ENCODE results near the gene DNAH1.

Gene DNAH1

DNA sequence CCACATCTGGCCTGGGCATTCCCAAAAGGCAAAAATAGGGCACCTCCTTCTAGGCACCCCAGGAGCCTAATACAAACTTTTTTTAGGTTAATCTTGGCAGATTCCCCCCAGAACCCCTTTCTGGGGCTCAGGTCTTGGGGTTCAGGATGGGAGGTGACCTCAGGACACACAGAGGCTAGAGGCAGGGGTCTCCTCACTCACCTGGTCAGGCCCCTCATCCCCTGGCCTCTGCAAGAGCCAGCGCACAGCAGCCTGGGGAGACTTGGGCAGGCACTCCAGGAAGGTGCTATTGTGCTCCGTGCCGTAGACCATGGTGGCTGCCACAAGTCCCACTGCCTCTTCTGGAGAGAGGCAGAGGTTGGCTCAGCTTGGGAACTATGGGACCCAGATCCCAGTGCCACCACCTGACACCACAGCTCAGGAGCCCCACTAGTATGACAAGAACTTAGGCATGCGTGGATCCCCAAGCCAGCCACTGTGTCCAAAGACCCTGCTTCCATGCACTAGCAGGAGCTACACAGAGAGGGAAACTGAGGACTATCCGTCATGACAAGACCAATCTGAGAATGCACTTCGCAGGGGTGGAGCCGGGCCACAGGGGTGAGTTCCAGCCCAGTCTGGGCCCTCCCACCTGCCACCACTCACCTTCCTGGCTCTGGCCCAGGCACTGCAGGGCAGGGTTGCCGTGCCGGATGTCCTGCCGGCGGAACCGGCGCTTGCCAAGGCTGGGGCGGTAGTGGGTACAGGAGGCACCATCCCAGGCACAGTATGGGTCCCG is 121.4 kb downstream of the DNAH1 start:
- no peaks in the 10 kb centered on the region for H3K36me3 ChIP-seq (ENCODE audit: control insufficient read depth, insufficient read depth, low read length)
- no peak overlapping the region for H3K27ac ChIP-seq (ENCODE audit: low read depth, low read length)
- H3K4me1 ChIP-seq (ENCODE audit: control insufficient read depth, insufficient read depth, low read length): no peaks in the 10 kb centered on the region
- H3K27me3 ChIP-seq (ENCODE audit: control insufficient read depth, insufficient read depth, low read length): no peaks in the 10 kb centered on the region
- no peak overlapping the region for H3K9ac ChIP-seq (ENCODE audit: low read length)
- no peak overlapping the region for H3K4me3 ChIP-seq (ENCODE audit: low read length)

DNA sequence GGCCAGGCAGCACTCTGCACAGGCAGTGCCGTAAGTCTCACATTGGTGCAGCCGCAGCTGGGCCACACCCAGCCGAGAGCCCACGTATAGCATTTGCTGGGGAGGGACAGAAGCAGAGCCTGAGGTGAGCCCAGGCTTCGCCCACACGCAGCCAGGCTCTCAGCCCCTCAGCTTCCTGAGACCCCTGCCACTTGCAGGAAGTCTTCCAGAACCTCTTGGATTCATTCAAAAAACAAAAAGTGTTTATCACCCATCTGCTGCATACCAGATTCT is 121.9 kb downstream of the DNAH1 start:
- H3K27ac ChIP-seq (ENCODE audit: low read depth, low read length): no peak overlapping the region
- no peak overlapping the region for H3K9ac ChIP-seq (ENCODE audit: low read length)
- H3K27me3 ChIP-seq (ENCODE audit: control insufficient read depth, insufficient read depth, low read length): no peaks in the 10 kb centered on the region
- H3K4me1 ChIP-seq (ENCODE audit: control insufficient read depth, insufficient read depth, low read length): no peaks in the 10 kb centered on the region
- H3K36me3 ChIP-seq (ENCODE audit: control insufficient read depth, insufficient read depth, low read length): no peaks in the 10 kb centered on the region
- H3K4me3 ChIP-seq (ENCODE audit: low read length): no peak overlapping the region

DNA sequence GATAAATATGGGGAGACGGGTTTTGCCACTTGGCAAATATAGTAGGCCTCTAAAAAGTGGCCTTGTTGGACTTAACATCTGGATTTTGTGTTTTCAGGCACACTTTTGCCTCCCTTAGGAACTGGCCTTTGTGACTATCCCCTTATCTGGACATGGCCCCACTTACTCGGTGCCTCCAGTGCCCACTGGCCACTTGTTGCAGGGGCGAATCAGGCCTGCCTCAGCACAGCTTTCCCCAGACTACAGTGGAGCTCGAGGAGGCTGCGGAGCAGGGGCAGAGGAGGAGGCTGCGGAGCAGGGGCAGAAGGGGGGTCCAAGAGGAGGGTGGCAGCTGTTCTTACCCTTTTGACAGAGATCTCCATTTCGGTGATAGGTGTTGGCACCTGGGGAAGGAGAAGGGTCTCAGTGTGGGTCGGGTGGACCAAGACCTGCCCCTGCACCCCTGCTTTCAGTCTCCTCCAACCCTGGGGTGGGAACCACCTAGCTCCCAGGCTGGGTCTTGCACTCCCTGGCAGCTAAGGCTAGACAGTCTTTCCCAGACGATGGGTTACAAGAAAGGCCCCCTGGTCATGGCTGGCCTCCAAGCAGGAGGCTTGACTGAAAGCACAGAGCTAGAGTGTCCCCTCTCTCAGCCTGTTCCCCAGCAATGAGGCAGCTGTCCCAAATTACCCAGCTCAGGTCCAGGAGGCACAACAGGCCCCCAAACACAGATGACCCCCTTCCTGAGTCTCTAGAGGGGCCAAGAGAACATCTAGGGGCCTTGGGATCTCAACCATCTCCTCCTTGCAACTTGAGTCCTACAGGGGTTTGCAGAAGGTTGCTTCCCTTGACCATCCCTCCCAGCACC is 122.7 kb downstream of the DNAH1 start:
- H3K4me1 ChIP-seq (ENCODE audit: control insufficient read depth, insufficient read depth, low read length): no peaks in the 10 kb centered on the region
- H3K27me3 ChIP-seq (ENCODE audit: control insufficient read depth, insufficient read depth, low read length): no peaks in the 10 kb centered on the region
- H3K27ac ChIP-seq (ENCODE audit: low read depth, low read length): no peak overlapping the region
- no peak overlapping the region for H3K9ac ChIP-seq (ENCODE audit: low read length)
- H3K36me3 ChIP-seq (ENCODE audit: control insufficient read depth, insufficient read depth, low read length): no peaks in the 10 kb centered on the region
- H3K4me3 ChIP-seq (ENCODE audit: low read length): no peak overlapping the region

DNA sequence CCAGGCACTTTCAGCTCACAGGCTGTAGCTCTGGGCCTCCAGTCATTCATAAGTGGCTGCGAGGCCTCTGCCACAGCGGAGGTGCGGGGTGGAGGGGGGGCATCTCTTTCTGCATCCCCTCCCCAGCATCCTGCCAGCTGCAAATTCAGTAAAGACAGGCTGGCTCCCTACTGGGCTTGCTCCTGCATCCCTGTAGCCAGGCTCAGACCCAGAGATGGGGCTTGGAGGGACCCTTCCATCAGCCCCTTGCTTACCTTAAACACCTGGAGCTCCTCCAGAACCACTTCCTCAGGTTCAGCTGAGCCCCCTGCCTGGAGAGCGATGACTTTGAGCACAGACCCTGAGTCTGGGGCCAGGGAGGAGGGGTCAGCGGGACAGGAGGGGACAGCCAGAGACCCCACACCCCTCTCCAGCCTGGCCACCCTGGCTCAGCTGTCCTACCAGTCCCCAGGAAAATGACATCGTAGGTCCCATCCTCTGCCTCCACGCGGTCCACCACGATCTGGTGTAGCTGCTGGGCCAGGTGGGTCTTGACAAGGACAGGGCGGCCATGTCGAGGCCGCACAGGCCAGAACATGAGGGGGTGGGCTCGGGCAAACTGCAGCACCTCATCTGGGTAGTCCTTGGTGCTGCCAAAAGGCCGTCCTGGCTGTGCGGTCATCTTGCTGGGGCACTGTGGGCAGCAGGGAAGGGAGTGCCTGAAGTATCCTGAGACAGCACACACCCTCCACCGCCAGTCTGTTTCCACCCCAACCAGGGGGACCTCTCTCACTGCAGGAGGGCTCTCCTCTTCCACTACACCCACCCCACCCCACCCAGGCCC is 123.5 kb downstream of the DNAH1 start:
- no peak overlapping the region for H3K4me3 ChIP-seq (ENCODE audit: low read length)
- H3K36me3 ChIP-seq (ENCODE audit: control insufficient read depth, insufficient read depth, low read length): no peaks in the 10 kb centered on the region
- H3K27ac ChIP-seq (ENCODE audit: low read depth, low read length): no peak overlapping the region
- no peaks in the 10 kb centered on the region for H3K4me1 ChIP-seq (ENCODE audit: control insufficient read depth, insufficient read depth, low read length)
- no peaks in the 10 kb centered on the region for H3K27me3 ChIP-seq (ENCODE audit: control insufficient read depth, insufficient read depth, low read length)
- no peak overlapping the region for H3K9ac ChIP-seq (ENCODE audit: low read length)

DNA sequence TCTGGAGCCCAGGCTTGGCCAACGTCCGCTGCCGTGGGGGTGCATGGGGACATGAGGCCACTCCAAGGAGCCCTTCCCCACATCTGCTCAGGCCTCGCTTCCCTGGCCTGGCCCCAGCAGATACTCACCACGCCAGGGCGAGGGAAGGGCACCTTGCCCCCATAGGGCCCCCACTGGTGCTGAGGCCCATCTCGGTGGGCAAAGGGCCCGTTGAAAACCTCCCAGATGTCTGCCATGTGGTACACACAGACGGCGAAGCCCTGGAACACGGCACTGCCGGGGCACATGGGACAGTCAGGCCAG is 124.1 kb downstream of the DNAH1 start:
- Histone ChIP-seq H3K36me3 (ENCODE audit: control insufficient read depth, insufficient read depth, low read length) (no peaks in the 10 kb centered on the region), H3K4me1 (ENCODE audit: control insufficient read depth, insufficient read depth, low read length) (no peaks in the 10 kb centered on the region), H3K4me3 (ENCODE audit: low read length) (no peak overlapping the region), H3K27ac (ENCODE audit: low read depth, low read length) (no peak overlapping the region), H3K9ac (ENCODE audit: low read length) (no peak overlapping the region), H3K27me3 (ENCODE audit: control insufficient read depth, insufficient read depth, low read length) (no peaks in the 10 kb centered on the region)

DNA sequence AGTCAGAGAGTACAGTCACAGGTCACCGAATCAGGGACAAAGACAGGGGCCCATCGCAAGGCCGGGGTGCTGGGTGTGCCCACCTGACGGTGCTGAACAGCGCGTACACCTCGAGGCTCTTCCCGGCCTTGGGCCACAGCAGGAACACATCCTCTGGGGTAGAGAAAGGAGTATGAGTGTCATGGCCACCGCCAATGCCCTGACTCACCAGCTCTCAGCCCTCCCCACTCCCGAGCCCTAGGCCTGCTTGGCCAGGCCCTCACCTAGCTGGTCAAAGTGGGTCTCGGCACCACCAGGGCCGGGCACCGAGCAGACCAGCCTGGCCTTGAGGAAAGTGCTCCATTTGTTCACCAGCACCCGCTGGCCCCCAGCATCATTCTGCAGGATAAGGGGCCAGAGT is 124.6 kb downstream of the DNAH1 start:
- Histone ChIP-seq H3K27ac (ENCODE audit: low read depth, low read length) (no peak overlapping the region), H3K4me1 (ENCODE audit: control insufficient read depth, insufficient read depth, low read length) (no peaks in the 10 kb centered on the region), H3K36me3 (ENCODE audit: control insufficient read depth, insufficient read depth, low read length) (no peaks in the 10 kb centered on the region), H3K27me3 (ENCODE audit: control insufficient read depth, insufficient read depth, low read length) (no peaks in the 10 kb centered on the region), H3K9ac (ENCODE audit: low read length) (no peak overlapping the region), H3K4me3 (ENCODE audit: low read length) (no peak overlapping the region)

DNA sequence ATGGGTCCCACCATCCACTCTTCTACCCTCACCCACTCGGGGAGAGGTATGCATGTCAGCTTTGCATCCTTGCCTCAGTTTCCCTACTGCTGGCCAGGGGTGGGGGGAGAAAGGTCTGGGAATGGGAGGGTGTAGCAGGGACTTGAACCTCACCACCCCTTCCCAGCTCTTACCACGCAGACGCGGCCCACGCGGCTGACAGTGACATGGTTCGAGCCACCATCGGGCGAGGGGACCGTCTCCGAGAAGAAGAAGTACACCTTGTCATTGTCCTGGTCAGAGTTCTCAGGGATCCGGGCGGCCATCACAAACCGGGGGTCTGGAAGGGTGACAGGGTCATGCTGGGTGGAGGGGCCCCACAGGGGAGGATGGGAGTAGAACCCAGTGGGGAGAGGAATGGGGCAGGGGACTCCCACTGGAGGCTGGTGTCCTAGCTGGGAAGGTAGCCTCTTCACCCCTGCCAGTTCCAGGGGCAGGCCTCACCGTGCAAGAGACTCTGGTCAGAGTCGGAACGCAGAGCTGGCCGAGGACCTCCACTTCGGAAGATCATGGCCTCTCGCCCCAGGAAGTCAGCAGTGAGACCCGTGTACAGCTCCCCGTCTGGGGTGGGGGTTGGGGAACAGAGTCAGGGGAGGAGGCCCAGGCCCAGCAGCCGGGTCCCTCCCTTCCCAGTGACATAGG is 125.1 kb downstream of the DNAH1 start:
- no peaks in the 10 kb centered on the region for H3K4me1 ChIP-seq (ENCODE audit: control insufficient read depth, insufficient read depth, low read length)
- H3K27ac ChIP-seq (ENCODE audit: low read depth, low read length): no peak overlapping the region
- no peak overlapping the region for H3K9ac ChIP-seq (ENCODE audit: low read length)
- no peaks in the 10 kb centered on the region for H3K36me3 ChIP-seq (ENCODE audit: control insufficient read depth, insufficient read depth, low read length)
- H3K27me3 ChIP-seq (ENCODE audit: control insufficient read depth, insufficient read depth, low read length): no peaks in the 10 kb centered on the region
- no peak overlapping the region for H3K4me3 ChIP-seq (ENCODE audit: low read length)

DNA sequence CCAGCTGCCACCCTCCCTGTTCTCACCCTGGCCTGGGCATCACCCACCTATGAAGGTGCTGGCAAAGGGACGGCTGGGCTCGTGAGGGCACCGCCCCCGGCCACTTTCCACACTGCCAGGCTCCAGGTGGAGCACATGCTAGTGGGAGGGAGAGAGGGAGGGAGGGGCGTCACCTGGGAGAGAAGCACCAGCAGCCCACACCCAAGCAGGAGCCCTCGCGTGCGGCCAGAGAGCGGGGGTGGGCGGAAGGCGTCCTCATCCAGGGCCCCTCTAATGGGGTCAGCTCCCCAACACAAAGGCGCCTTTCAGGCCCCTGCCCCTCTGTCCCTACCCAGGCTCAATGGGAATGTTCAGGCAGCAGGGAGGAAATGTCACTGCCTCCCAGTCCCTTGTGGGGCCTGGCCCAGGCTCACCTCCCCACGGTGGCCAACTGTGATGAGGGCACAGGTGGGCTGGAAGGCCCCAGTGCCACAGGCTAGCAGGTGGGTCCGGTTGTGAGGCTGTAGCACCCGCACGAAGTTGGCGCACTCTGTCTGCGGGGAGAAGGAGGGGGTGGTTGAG is 125.7 kb downstream of the DNAH1 start:
- no peaks in the 10 kb centered on the region for H3K36me3 ChIP-seq (ENCODE audit: control insufficient read depth, insufficient read depth, low read length)
- H3K4me3 ChIP-seq (ENCODE audit: low read length): no peak overlapping the region
- no peak overlapping the region for H3K27ac ChIP-seq (ENCODE audit: low read depth, low read length)
- H3K27me3 ChIP-seq (ENCODE audit: control insufficient read depth, insufficient read depth, low read length): no peaks in the 10 kb centered on the region
- H3K4me1 ChIP-seq (ENCODE audit: control insufficient read depth, insufficient read depth, low read length): no peaks in the 10 kb centered on the region
- no peak overlapping the region for H3K9ac ChIP-seq (ENCODE audit: low read length)

DNA sequence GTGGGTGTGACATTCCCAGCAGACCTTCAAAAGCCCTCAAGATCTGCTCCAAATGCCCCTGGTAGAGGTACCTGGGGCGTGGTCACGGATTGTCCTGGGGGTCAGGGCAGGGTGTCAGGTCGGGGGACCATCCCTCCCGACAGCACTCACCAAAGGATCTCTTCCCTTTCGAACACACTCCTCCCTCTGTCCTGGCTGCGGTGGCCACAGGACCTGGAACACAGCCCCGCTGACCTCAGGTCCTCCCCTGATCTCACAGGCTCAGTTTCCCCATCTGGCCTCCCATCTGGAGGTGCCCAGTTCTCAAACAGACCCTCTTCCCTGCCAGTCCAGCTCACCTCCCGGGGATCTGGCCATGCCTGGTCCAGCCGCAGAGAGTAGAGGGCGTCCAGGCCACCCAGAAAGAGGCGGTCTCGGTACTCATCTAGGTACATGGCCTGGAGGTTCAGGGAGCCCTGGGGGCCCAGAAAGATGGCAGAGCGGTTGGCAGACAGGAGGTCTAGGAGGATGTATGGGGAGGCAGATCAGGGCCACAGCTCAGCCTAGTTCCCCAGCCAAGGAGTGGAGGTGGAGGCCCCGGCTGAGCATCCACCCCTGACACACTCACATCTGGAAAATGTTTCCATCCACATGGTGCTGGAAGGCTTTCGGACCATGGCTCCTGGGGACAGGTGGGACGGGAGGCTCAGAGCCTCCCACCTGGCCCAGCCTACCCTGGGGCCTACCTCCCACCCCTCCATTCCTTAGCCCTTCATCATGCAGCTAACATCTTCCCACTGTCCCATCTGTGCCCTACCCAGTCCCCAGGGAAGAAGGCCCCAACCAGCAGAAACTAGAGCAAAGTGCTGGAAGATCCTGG is 126.5 kb downstream of the DNAH1 start:
- Histone ChIP-seq H3K27ac (ENCODE audit: low read depth, low read length) (no peak overlapping the region), H3K27me3 (ENCODE audit: control insufficient read depth, insufficient read depth, low read length) (no peaks in the 10 kb centered on the region), H3K4me3 (ENCODE audit: low read length) (no peak overlapping the region), H3K9ac (ENCODE audit: low read length) (no peak overlapping the region), H3K4me1 (ENCODE audit: control insufficient read depth, insufficient read depth, low read length) (no peaks in the 10 kb centered on the region), H3K36me3 (ENCODE audit: control insufficient read depth, insufficient read depth, low read length) (no peaks in the 10 kb centered on the region)

DNA sequence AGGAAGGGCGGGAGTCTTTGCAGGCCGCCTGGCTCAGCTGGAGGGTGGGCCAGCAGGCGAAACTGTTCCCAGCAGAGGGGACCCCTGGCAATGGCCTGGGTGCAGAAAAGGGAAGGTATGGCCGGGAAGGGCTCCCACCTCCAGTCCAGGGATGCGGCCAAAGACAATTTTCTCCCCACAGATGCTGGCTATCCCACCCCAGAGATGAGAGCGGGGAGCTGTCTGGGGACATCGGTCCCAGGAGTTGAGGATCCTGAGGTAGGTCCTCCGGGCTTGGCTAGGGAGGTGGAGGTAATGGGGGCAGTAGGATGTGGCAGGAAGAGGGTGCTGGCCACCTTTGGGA is 127.1 kb downstream of the DNAH1 start:
- Histone ChIP-seq H3K27me3 (ENCODE audit: control insufficient read depth, insufficient read depth, low read length) (no peaks in the 10 kb centered on the region), H3K4me1 (ENCODE audit: control insufficient read depth, insufficient read depth, low read length) (no peaks in the 10 kb centered on the region), H3K27ac (ENCODE audit: low read depth, low read length) (no peak overlapping the region), H3K36me3 (ENCODE audit: control insufficient read depth, insufficient read depth, low read length) (no peaks in the 10 kb centered on the region), H3K9ac (ENCODE audit: low read length) (no peak overlapping the region), H3K4me3 (ENCODE audit: low read length) (no peak overlapping the region)

DNA sequence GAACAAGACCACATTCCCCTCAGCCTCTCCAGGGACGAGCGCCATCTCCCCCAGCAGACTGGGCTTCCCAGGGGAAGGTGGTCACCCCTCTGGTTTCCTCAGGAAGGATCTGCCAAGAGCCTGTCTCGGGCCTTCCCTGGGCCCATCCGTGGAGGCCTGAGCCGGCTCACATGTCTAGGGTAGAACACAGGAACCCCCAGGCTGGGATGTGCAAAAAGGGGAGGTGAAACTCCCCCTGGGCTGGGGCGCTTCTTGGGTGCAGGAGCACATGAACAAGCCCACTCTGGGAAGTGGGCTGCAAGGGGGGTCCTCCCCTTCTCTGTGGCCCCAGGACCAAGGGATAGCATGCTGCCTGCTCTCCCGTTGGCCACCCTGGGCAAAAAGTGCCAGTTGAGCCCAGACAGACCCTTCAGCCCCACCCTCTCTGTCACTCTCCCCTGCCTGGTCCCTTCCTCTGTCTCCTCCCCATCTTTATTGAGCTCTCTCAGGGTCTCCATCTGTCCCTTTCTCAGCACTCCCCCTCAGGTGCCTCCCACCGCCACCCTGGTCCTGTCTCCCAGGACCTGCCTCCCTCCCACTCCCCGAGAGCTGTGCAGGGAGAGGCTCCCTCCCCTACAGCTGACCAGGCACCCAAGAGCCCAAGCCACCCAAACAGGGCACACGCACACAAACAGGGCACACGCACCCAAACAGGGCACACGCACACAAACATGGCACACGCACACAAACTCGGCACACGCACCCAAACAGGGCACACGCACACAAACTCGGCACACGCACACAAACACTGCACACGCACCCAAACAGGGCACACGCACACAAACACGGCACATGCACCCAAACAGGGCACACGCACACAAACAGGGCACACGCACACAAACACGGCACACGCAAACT is 127.9 kb downstream of the DNAH1 start:
- H3K9ac ChIP-seq (ENCODE audit: low read length): no peak overlapping the region
- peak overlapping the region; percentile 7 for H3K4me3 ChIP-seq (ENCODE audit: low read length)
- no peaks in the 10 kb centered on the region for H3K36me3 ChIP-seq (ENCODE audit: control insufficient read depth, insufficient read depth, low read length)
- no peaks in the 10 kb centered on the region for H3K4me1 ChIP-seq (ENCODE audit: control insufficient read depth, insufficient read depth, low read length)
- no peaks in the 10 kb centered on the region for H3K27me3 ChIP-seq (ENCODE audit: control insufficient read depth, insufficient read depth, low read length)
- H3K27ac ChIP-seq (ENCODE audit: low read depth, low read length): no peak overlapping the region
